ENCODE measurements around the gene STK39. TPM values are rescaled to one million over a fixed set of nuclear protein-coding genes. Genes with fewer than 3 reads are reported as not detected.
A peak's percentile ranks its signal among the peaks of the same experiment; 100 is the strongest.

Gene STK39
- total RNA-seq, 1 donor from 2014 or later, result 26.9 TPM

DNA sequence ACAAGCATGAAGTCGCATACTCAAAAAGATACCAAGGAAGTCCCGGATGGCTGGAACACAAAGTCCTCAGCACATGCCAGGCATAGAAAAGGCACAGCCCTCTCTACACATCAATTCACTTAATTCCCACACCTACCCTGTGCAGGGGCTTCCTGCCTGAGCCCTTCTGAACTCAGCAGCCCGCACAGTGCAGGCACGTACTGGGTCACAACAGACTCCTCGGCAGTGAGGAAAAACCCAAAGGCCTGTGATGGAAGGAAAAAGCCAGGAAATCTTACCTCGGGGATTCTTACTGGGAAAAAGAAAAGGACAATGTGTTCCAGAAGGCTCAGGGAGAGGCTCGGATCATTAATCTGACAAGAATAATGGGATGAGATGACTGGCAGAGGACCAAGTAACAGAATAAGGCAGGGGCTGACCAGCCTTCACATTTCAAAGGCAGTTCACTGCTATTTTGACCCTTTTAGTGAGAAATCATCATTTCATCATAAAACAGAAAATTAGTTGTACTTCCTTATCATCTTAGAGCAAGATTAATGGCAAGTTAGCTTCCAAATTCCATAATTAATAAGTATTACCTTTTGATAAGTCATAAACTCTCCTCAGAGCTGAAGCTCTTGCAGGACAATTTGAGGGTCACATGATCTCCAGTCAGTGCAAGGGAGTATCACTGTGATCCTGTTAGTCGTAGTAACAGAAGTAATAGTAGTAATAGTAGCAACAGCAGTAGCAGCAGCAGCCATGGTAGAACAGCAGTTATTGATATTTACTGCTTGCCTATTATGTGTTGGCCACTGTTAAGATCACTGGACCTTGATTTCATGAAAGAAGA lies 87.4 kb downstream of the STK39 start:
- H3K27me3 Mint-ChIP-seq (ENCODE audit: unreplicated experiment), result no peaks in the 10 kb centered on the region
- no peak overlapping the region for H3K4me3 Mint-ChIP-seq (ENCODE audit: unreplicated experiment)
- no peak overlapping the region for H3K27ac Mint-ChIP-seq (ENCODE audit: unreplicated experiment)
- no peak for DNase-seq (ENCODE audit: extremely low spot score, unreplicated experiment)
- no peaks in the 10 kb centered on the region for H3K9me3 Mint-ChIP-seq (ENCODE audit: unreplicated experiment)
- H3K4me1 Mint-ChIP-seq (ENCODE audit: unreplicated experiment), result peaks cover 22% of the 10 kb centered on the region
- H3K36me3 Mint-ChIP-seq (ENCODE audit: unreplicated experiment), result peaks cover 31% of the 10 kb centered on the region
- TF ChIP-seq, protein P1, sequence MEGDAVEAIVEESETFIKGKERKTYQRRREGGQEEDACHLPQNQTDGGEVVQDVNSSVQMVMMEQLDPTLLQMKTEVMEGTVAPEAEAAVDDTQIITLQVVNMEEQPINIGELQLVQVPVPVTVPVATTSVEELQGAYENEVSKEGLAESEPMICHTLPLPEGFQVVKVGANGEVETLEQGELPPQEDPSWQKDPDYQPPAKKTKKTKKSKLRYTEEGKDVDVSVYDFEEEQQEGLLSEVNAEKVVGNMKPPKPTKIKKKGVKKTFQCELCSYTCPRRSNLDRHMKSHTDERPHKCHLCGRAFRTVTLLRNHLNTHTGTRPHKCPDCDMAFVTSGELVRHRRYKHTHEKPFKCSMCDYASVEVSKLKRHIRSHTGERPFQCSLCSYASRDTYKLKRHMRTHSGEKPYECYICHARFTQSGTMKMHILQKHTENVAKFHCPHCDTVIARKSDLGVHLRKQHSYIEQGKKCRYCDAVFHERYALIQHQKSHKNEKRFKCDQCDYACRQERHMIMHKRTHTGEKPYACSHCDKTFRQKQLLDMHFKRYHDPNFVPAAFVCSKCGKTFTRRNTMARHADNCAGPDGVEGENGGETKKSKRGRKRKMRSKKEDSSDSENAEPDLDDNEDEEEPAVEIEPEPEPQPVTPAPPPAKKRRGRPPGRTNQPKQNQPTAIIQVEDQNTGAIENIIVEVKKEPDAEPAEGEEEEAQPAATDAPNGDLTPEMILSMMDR (IDR thresholded peaks at IDR 0.05), result no peak

DNA sequence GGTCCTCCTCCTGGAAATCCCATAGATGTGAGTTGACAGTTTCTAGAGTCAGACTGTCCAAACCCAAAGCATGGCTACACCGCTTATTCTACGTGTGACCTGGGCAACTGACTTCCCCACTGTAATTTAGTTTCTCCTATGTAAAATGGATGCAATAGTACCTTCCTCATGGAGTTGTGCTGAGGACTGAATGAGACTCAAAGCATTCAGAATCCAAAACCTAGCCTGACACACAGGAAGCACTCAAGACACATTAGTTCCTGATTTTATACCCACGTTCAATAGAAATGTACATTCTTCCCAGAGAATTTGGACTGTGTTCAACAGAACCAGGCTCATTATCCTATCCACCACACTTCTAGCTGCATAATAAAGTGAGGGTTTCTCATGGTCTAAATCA lies 88.8 kb downstream of the STK39 start:
- H3K27ac Mint-ChIP-seq (ENCODE audit: unreplicated experiment), result no peak overlapping the region
- H3K4me1 Mint-ChIP-seq (ENCODE audit: unreplicated experiment), result peaks cover 20% of the 10 kb centered on the region
- TF ChIP-seq, protein P1 (IDR thresholded peaks at IDR 0.05), result no peak
- no peaks in the 10 kb centered on the region for H3K27me3 Mint-ChIP-seq (ENCODE audit: unreplicated experiment)
- peaks cover 30% of the 10 kb centered on the region for H3K36me3 Mint-ChIP-seq (ENCODE audit: unreplicated experiment)
- H3K9me3 Mint-ChIP-seq (ENCODE audit: unreplicated experiment), result no peaks in the 10 kb centered on the region
- no peak overlapping the region for H3K4me3 Mint-ChIP-seq (ENCODE audit: unreplicated experiment)
- no peak for DNase-seq (ENCODE audit: extremely low spot score, unreplicated experiment)

DNA sequence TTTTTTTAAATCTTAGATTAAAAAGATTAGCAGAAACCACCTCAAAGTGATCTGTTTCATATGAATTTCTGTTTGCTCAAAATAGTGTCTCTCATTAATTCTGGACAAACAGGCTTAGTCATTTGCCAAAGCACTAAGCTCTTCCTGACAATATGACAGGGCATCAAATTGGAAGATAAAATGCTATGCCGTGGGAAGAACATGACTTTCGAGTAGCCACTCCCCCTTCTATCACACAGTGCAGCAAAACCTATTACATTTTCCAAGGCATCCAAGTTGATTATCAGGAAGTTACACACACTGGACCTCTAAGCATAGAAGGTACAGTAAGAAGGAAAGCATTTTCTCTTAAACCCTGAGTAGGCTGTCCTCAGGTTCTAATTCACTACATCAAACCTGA lies 89.5 kb downstream of the STK39 start:
- H3K4me3 Mint-ChIP-seq (ENCODE audit: unreplicated experiment), result no peak overlapping the region
- no peaks in the 10 kb centered on the region for H3K9me3 Mint-ChIP-seq (ENCODE audit: unreplicated experiment)
- DNase-seq (ENCODE audit: extremely low spot score, unreplicated experiment), result no peak
- peaks cover 21% of the 10 kb centered on the region for H3K4me1 Mint-ChIP-seq (ENCODE audit: unreplicated experiment)
- no peaks in the 10 kb centered on the region for H3K27me3 Mint-ChIP-seq (ENCODE audit: unreplicated experiment)
- TF ChIP-seq, protein P1 (IDR thresholded peaks at IDR 0.05), result no peak
- H3K36me3 Mint-ChIP-seq (ENCODE audit: unreplicated experiment), result peaks cover 25% of the 10 kb centered on the region
- no peak overlapping the region for H3K27ac Mint-ChIP-seq (ENCODE audit: unreplicated experiment)

DNA sequence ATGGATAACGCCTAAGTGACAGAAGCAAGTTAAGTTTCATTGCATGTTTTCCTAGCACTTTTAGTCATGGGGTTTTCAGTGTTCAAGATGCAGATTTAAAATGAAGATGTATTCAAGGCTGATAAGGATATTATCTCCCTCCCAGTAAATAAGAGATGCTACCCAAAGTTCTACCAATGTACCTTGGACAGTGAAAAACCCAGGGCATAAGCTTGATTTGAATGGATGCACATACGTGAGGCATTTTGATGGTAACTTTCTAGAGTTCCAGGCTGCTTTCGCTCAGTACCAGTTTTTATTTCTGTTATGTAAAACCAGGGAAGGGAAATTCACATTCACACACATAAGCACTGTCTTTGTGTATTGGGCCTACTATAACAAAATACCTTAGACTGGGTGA lies 90.3 kb downstream of the STK39 start:
- peaks cover 26% of the 10 kb centered on the region for H3K4me1 Mint-ChIP-seq (ENCODE audit: unreplicated experiment)
- H3K4me3 Mint-ChIP-seq (ENCODE audit: unreplicated experiment), result no peak overlapping the region
- H3K9me3 Mint-ChIP-seq (ENCODE audit: unreplicated experiment), result no peaks in the 10 kb centered on the region
- DNase-seq (ENCODE audit: extremely low spot score, unreplicated experiment), result no peak
- TF ChIP-seq, protein P1 (IDR thresholded peaks at IDR 0.05), result no peak
- no peaks in the 10 kb centered on the region for H3K27me3 Mint-ChIP-seq (ENCODE audit: unreplicated experiment)
- H3K27ac Mint-ChIP-seq (ENCODE audit: unreplicated experiment), result no peak overlapping the region
- peaks cover 31% of the 10 kb centered on the region for H3K36me3 Mint-ChIP-seq (ENCODE audit: unreplicated experiment)

DNA sequence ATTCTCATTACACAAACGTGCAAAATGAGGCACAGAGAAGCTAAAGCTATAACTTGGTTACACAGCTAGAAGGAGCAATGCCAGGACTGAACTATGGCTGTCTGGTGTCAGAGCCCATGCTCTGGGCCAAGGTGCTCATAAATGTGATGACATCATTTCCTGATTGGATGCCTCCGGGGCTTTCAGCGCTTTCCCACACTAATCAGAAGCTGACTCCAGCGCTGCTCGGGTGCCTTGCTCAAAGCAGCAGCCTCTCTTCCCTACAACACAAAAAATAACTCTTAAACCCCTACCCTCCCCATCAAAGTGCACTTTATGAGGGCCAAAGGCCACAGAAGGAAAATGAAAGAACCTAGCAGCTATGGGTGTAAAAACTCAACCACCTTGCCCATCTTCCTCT lies 90.7 kb downstream of the STK39 start:
- Mint-ChIP-seq H3K27ac (ENCODE audit: unreplicated experiment) (peak overlapping the region; percentile 15), H3K4me1 (ENCODE audit: unreplicated experiment) (peaks cover 26% of the 10 kb centered on the region), H3K4me3 (ENCODE audit: unreplicated experiment) (no peak overlapping the region), H3K27me3 (ENCODE audit: unreplicated experiment) (no peaks in the 10 kb centered on the region), H3K36me3 (ENCODE audit: unreplicated experiment) (peaks cover 34% of the 10 kb centered on the region), H3K9me3 (ENCODE audit: unreplicated experiment) (no peaks in the 10 kb centered on the region)
- TF ChIP-seq, protein P1 (IDR thresholded peaks at IDR 0.05), result no peak
- DNase-seq (ENCODE audit: extremely low spot score, unreplicated experiment), result no peak
